Endothelial cell of umbilical vein (primary cell): ENCODE data around the gene HADH. TPM values are rescaled to one million over a fixed set of nuclear protein-coding genes. Genes with fewer than 3 reads are reported as not detected.

Source experiments
- BruUV-seq: library from RNA; stranded (reverse); fragments of 400-500 nt; replicated peaks from 2 replicates; lab custom pipeline; 2021; lab: Mats Ljungman, UMichigan
- CTCF ChIA-PET: fragments of 300-600, 350-600 bp; sonication (Branson Sonifier 250); formaldehyde crosslinking; loops from one replicate; lab custom pipeline; 2021; ENCODE audit warnings: antibody characterized with exemption, inconsistent platforms; lab: Charles Lee
- POLR2A ChIA-PET: fragments of 300-600, 350-600 bp; sonication (Branson Sonifier 250); formaldehyde crosslinking; loops from one replicate; lab custom pipeline; 2021; ENCODE audit warnings: antibody characterized with exemption, inconsistent platforms; lab: Charles Lee
- DNase-seq: peaks from one replicate; pipeline ENCODE4 v3.0.0-alpha.2; 2011; ENCODE audit warnings: low read depth, low spot score
- FAIRE-seq: peaks from 2 replicates; lab custom pipeline; 2011; peaks lifted over from hg19 to GRCh38; lab: Jason Lieb, UNC
- H2AFZ ChIP-seq: 2 replicates; pipeline ENCODE4 v1.6.0; 2012; ENCODE audit warnings: low read depth, low read length, control low read depth, inconsistent platforms
- H3K27ac ChIP-seq: 2 replicates; pipeline ENCODE4 v1.5.1; 2011; ENCODE audit warnings: low read depth, mild to moderate bottlenecking, control low read depth, low read length, moderate library complexity; ENCODE audit not compliant: insufficient read depth
- H3K27me3 ChIP-seq, 2 experiments: 2 replicates each; pipeline versions ENCODE4 v1.6.0 to v1.6.1; 2011; ENCODE audit warnings: low read length in 2 of 2, mixed read lengths in 1 of 2; ENCODE audit not compliant: control insufficient read depth in 2 of 2, insufficient read depth in 2 of 2
- H3K36me3 ChIP-seq, 2 experiments: 2 replicates in 1 of 2; 3 replicates in 1 of 2; pipeline ENCODE4 v1.5.1; 2011; ENCODE audit warnings: low read length in 2 of 2, mild to moderate bottlenecking in 1 of 2, moderate library complexity in 1 of 2; ENCODE audit not compliant: control insufficient read depth in 2 of 2, insufficient read depth in 2 of 2; ENCODE audit errors: extremely low read depth in 1 of 2
- H3K4me1 ChIP-seq: 3 replicates; pipeline ENCODE4 v1.5.1; 2011; ENCODE audit warnings: mild to moderate bottlenecking, low read length; ENCODE audit not compliant: control insufficient read depth, insufficient read depth; ENCODE audit errors: extremely low read depth
- H3K4me2 ChIP-seq: 2 replicates; pipeline ENCODE4 v1.6.1; 2011; ENCODE audit warnings: low read length, control low read depth, mixed read lengths; ENCODE audit not compliant: insufficient read depth
- H3K4me3 ChIP-seq, 3 experiments: fragments of 200-600 bp in 1 of 3; sonication (generic), shearing (Covaris generic) in 1 of 3; replicated peaks in 1 of 3; 2 replicates each; pipeline ENCODE4 v1.5.1; 2011 to 2016; ENCODE audit warnings: control low read depth in 3 of 3, low read length in 3 of 3, mild to moderate bottlenecking in 2 of 3, inconsistent platforms in 1 of 3, low read depth in 1 of 3, moderate library complexity in 1 of 3; ENCODE audit not compliant: insufficient read depth in 1 of 3
- H3K79me2 ChIP-seq: 2 replicates; pipeline ENCODE4 v1.6.0; 2012; ENCODE audit warnings: low read length, inconsistent platforms; ENCODE audit not compliant: control insufficient read depth, insufficient read depth
- H3K9ac ChIP-seq: replicated peaks from 2 replicates; pipeline ENCODE3; 2011; ENCODE audit warnings: low read length, control low read depth; ENCODE audit not compliant: insufficient read depth; ENCODE audit errors: extremely low read depth
- H3K9me1 ChIP-seq: replicated peaks from 3 replicates; pipeline ENCODE4 v1.6.0; 2011; ENCODE audit warnings: mild to moderate bottlenecking, low read length; ENCODE audit not compliant: control insufficient read depth, insufficient read depth; ENCODE audit errors: extremely low read depth
- H3K9me3 ChIP-seq: replicated peaks from 2 replicates; pipeline ENCODE4 v1.5.1; 2012; ENCODE audit warnings: low read length, inconsistent platforms; ENCODE audit not compliant: control insufficient read depth, insufficient read depth
- H4K20me1 ChIP-seq: replicated peaks from 2 replicates; pipeline ENCODE3; 2011; ENCODE audit warnings: mild to moderate bottlenecking, low read length; ENCODE audit not compliant: control insufficient read depth, insufficient read depth; ENCODE audit errors: extremely low read depth
- CTCF ChIP-seq, 2 donors: IDR thresholded peaks; 1 replicate in 1 of 2; 2 replicates in 1 of 2; pipeline ENCODE4 v1.5.1; 2011; ENCODE audit warnings: low read length in 2 of 2, mild to moderate bottlenecking in 2 of 2, moderate library complexity in 2 of 2, control low read depth in 1 of 2, inconsistent platforms in 1 of 2, low read depth in 1 of 2; ENCODE audit not compliant: insufficient read depth in 1 of 2; ENCODE audit errors: extremely low read depth in 1 of 2
- EZH2 ChIP-seq: IDR thresholded peaks from 2 replicates; pipeline ENCODE4 v1.6.1; 2012; ENCODE audit warnings: borderline replicate concordance, low read depth, mild to moderate bottlenecking, moderate library complexity, low read length, inconsistent platforms; ENCODE audit not compliant: severe bottlenecking
- FOS ChIP-seq: IDR thresholded peaks from 2 replicates; pipeline ENCODE4 v1.6.1; 2011; ENCODE audit warnings: mild to moderate bottlenecking, low read length, moderate library complexity, borderline replicate concordance; ENCODE audit not compliant: insufficient read depth
- GATA2 ChIP-seq: IDR thresholded peaks from 2 replicates; pipeline ENCODE4 v1.7.0; 2011; ENCODE audit warnings: low read depth, mild to moderate bottlenecking, moderate library complexity, mixed read lengths, low read length; ENCODE audit not compliant: insufficient read length, insufficient read depth
- JUN ChIP-seq: IDR thresholded peaks from 2 replicates; pipeline ENCODE4 v1.6.1; 2011; ENCODE audit warnings: borderline replicate concordance, low read depth; ENCODE audit not compliant: insufficient read length, insufficient read depth
- MAX ChIP-seq: IDR thresholded peaks from 2 replicates; pipeline ENCODE4 v1.6.1; 2011; ENCODE audit not compliant: insufficient read depth, insufficient read length
- MYC ChIP-seq: IDR thresholded peaks from one replicate; pipeline ENCODE4 v1.6.1; 2011; ENCODE audit warnings: mild to moderate bottlenecking, low read depth, low read length
- POLR2A ChIP-seq: IDR thresholded peaks from 2 replicates; pipeline ENCODE4 v1.6.1; 2012; ENCODE audit warnings: low read depth, mild to moderate bottlenecking, control low read depth, low read length
- POLR2AphosphoS5 ChIP-seq: IDR thresholded peaks from 2 replicates; pipeline ENCODE4 v1.6.1; 2012; ENCODE audit warnings: low read depth, mild to moderate bottlenecking, control low read depth, low read length, moderate library complexity; ENCODE audit not compliant: insufficient read depth
- dilution Hi-C: fragments of 300-500 bp; cut with MboI; formaldehyde crosslinking; loops from one replicate; pipeline ENCODE4 v1.15.0; 2019; ENCODE audit warnings: low sequenced_read_pairs; ENCODE audit not compliant: extremely low pct_ligation_motif_present
- intact Hi-C: fragments of 100-400 bp; cut with micrococcal nuclease; formaldehyde crosslinking; loops from one replicate; pipeline ENCODE4 v1.10.0; 2022
- polyA plus RNA-seq, 4 experiments: library from polyadenylated mRNA; depleted of rRNA in 3 of 4; stranded (reverse) in 3 of 4; unstranded in 1 of 4; fragments of >200 nt; gene quantifications; 2 replicates each; pipeline versions ENCODE4 v1.2.1 to v1.2.3, GENCODE V29; 2011 to 2012; ENCODE audit warnings: missing spikeins in 1 of 4
- total RNA-seq: library from RNA; stranded (reverse); gene quantifications from 2 replicates; pipeline ENCODE4 v1.2.3, GENCODE V29; 2021

Gene HADH
- total and polyA plus RNA-seq, 2 donors (not counting 3 experiments of a cell fraction or from before 2014, with no cell fraction given) = 19.2 to 20.3 TPM

GRCh38 chr4:107977482-107977881 is 12.2 kb upstream of the HADH start:
- TF ChIP-seq CTCF (IDR thresholded peaks at IDR 0.05; ENCODE audit: extremely low read depth in 1 of 2, insufficient read depth in 1 of 2, low read depth in 1 of 2, low read length in 2 of 2) (no peak), JUN (no peak), POLR2AphosphoS5 (no peak), EZH2 (no peak), FOS (no peak), GATA2 (no peak), POLR2A (no peak), MAX (no peak), MYC (no peak)
- Histone ChIP-seq H3K9me3 (no peaks in the 10 kb centered on the region), H3K36me3 (no peaks in the 10 kb centered on the region), H3K27ac (no peak overlapping the region), H3K9me1 (no peaks in the 10 kb centered on the region), H3K4me3 (no peak overlapping the region), H3K79me2 (no peaks in the 10 kb centered on the region), H3K9ac (no peak overlapping the region), H3K4me2 (no peak overlapping the region), H3K27me3 (peaks cover 0 to 6% of the 10 kb centered on the region in 2 experiments), H3K4me1 (no peaks in the 10 kb centered on the region), H4K20me1 (no peaks in the 10 kb centered on the region), H2AFZ (no peak overlapping the region)
- no TSS peak for BruUV-seq
- DNase-seq = no peak
- intact Hi-C loops (no loop called here), dilution Hi-C loops (no loop called here)
- CTCF ChIA-PET = no interaction called here
- no peak for FAIRE-seq
- POLR2A ChIA-PET = no interaction called here
